Ascending aorta (tissue), 2 donors: ENCODE results near the gene DHX35. TPM values are rescaled to one million over a fixed set of nuclear protein-coding genes. Genes with fewer than 3 reads are reported as not detected.

ENCODE experiments used
- DNase-seq, 2 donors: peaks; one replicate each; pipeline ENCODE4 v3.0.0-alpha.2; 2019; ENCODE audit warnings: low spot score in 2 of 2
- H3K27ac ChIP-seq, 2 donors: fragments of 200-600 bp; sonication (generic); one replicate each; pipeline ENCODE4 v1.5.1; 2016 to 2017; ENCODE audit warnings: mild to moderate bottlenecking in 1 of 2
- H3K27me3 ChIP-seq: fragments of 200-600 bp; sonication (generic); one replicate; pipeline ENCODE4 v1.5.1; 2017
- H3K36me3 ChIP-seq, 2 donors: fragments of 200-600 bp; sonication (generic); one replicate each; pipeline ENCODE4 v1.5.1; 2016
- H3K4me1 ChIP-seq, 2 donors: fragments of 200-600 bp; sonication (generic); one replicate each; pipeline ENCODE4 v1.5.1; 2016 to 2017; ENCODE audit warnings: mild to moderate bottlenecking in 1 of 2
- H3K4me3 ChIP-seq, 2 donors: fragments of 200-600 bp; sonication (generic); one replicate each; pipeline ENCODE4 v1.5.1; 2016 to 2017; ENCODE audit warnings: mild to moderate bottlenecking in 1 of 2
- H3K9me3 ChIP-seq, 2 donors: fragments of 200-600 bp; sonication (generic); one replicate each; pipeline ENCODE4 v1.5.1; 2016
- CTCF ChIP-seq, 3 experiments: fragments of 200-600 bp in 2 of 3; fragments of 450-650 bp in 1 of 3; sonication (generic) in 2 of 3; IDR thresholded peaks; one replicate each; pipeline ENCODE4 v1.5.1; 2016 to 2019; ENCODE audit warnings: antibody characterized with exemption in 3 of 3, mild to moderate bottlenecking in 1 of 3, moderate library complexity in 1 of 3
- intact Hi-C: fragments of 100-400 bp; cut with DNase I; formaldehyde crosslinking; loops from one replicate; pipeline ENCODE4 v1.15.1; 2023
- total RNA-seq: library from RNA; depleted of rRNA; stranded (reverse); fragments of >200 nt; gene quantifications from one replicate; pipeline ENCODE4 v1.1.0, GENCODE V29; 2016

The DHX35 gene
- total RNA-seq: 35.3 TPM

DNA sequence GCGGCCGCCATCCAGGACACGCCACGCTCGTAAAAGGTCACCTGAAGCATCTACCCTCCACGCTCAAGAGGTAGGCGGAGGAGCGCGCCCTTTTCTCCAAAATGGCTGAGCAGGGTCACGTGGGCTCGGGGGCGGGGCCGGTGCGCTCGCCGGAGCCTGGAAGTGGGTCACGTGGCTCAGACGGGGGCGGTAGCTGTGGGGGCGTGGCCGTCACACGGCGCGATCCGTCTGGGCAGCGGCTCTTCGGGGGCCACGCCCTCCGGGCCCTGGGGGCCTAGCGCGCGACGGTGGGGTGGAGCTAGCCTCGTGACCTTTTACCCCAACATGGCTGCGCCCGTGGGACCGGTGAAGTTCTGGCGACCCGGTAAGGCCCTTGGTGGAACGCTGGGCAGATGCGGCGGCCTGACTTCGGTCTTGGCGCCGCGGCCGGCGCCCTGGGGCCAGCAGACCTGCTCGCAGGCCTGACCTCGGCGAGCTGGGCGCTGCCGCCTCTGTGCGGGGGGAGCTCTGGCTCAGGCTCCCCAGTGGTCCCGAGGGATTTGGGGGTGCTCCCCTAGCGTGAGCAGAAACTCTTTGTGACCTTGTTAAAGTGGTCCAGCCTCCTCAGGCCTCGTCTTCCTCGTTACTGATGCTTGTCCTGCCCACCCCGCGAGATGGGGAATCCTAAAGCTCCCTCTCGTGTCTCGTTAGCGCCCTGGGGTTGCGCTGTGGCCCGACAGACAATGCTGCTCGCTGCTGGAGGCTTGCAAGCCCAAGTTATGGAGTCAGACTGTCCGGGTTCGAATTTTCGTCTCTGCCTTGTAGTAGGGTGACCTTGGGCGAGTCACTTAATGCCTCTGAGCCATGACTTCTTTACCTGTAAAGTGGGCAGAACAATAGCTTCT is at the start of gene DHX35:
Gene DHX35, plus strand, starts transcription at position 301 of the 884 bp plus-strand sequence. Its CDS starts 24 bp downstream, at position 325.
- Histone ChIP-seq H3K27ac (peak within 1 kb of the TSS; percentile 83 to 93), H3K4me1 (peaks cover 7 to 12% of the 10 kb centered on the region in 2 donors), H3K4me3 (peak within 1 kb of the TSS; percentile 75 to 95), H3K36me3 (no peaks in the 10 kb centered on the region), H3K9me3 (no peaks in the 10 kb centered on the region), H3K27me3 (no peaks in the 10 kb centered on the region)
- peak; percentile 87 to 98 for DNase-seq
- TF ChIP-seq CTCF (IDR thresholded peaks at IDR 0.05): peak in 1 of 3 experiments; percentile 45
- intact Hi-C loops: loop anchor here (1.0 to 2.0 kb wide), 3 partner anchors 36 to 213 kb away; partner anchors contain the start of genes ACTR5 and FAM83D

GRCh38 chr20:38915355-38915754 is 46.8 kb upstream of the DHX35 start:
- Histone ChIP-seq H3K4me3 (no peak overlapping the region), H3K36me3 (no peaks in the 10 kb centered on the region), H3K4me1 (no peaks in the 10 kb centered on the region), H3K27me3 (no peaks in the 10 kb centered on the region), H3K27ac (no peak overlapping the region), H3K9me3 (no peaks in the 10 kb centered on the region)
- no peak for DNase-seq
- TF ChIP-seq CTCF (IDR thresholded peaks at IDR 0.05): no peak
- intact Hi-C loops: no loop called here

GRCh38 chr20:38917657-38918056 is 44.5 kb upstream of the DHX35 start:
- intact Hi-C loops: no loop called here
- Histone ChIP-seq H3K4me3 (no peak overlapping the region), H3K27ac (no peak overlapping the region), H3K4me1 (no peaks in the 10 kb centered on the region), H3K36me3 (no peaks in the 10 kb centered on the region), H3K9me3 (no peaks in the 10 kb centered on the region), H3K27me3 (no peaks in the 10 kb centered on the region)
- DNase-seq: no peak
- TF ChIP-seq CTCF (IDR thresholded peaks at IDR 0.05): no peak

GRCh38 chr20:38918172-38918571 is 44.0 kb upstream of the DHX35 start:
- no peak for DNase-seq
- H3K27me3 ChIP-seq: no peaks in the 10 kb centered on the region
- no peaks in the 10 kb centered on the region for H3K36me3 ChIP-seq
- H3K27ac ChIP-seq: no peak overlapping the region
- intact Hi-C loops: no loop called here
- no peak for TF ChIP-seq CTCF (IDR thresholded peaks at IDR 0.05)
- no peaks in the 10 kb centered on the region for H3K4me1 ChIP-seq
- H3K4me3 ChIP-seq: no peak overlapping the region
- H3K9me3 ChIP-seq: no peaks in the 10 kb centered on the region

- no peak overlapping the region for H3K27ac ChIP-seq
- H3K36me3 ChIP-seq: no peaks in the 10 kb centered on the region
- intact Hi-C loops: no loop called here
- no peaks in the 10 kb centered on the region for H3K27me3 ChIP-seq
- no peak overlapping the region for H3K4me3 ChIP-seq
- no peak for DNase-seq
- no peaks in the 10 kb centered on the region for H3K9me3 ChIP-seq
- no peaks in the 10 kb centered on the region for H3K4me1 ChIP-seq
- TF ChIP-seq CTCF (IDR thresholded peaks at IDR 0.05): no peak
These were observed 42.5 kb upstream of the DHX35 start for GRCh38 chr20:38919683-38920082.
